ENCODE data around the gene GREB1. TPM values are rescaled to one million over a fixed set of nuclear protein-coding genes. Genes with fewer than 3 reads are reported as not detected.

GREB1 gene
- total RNA-seq, 1 donor from 2014 or later = 26.6 TPM

DNA sequence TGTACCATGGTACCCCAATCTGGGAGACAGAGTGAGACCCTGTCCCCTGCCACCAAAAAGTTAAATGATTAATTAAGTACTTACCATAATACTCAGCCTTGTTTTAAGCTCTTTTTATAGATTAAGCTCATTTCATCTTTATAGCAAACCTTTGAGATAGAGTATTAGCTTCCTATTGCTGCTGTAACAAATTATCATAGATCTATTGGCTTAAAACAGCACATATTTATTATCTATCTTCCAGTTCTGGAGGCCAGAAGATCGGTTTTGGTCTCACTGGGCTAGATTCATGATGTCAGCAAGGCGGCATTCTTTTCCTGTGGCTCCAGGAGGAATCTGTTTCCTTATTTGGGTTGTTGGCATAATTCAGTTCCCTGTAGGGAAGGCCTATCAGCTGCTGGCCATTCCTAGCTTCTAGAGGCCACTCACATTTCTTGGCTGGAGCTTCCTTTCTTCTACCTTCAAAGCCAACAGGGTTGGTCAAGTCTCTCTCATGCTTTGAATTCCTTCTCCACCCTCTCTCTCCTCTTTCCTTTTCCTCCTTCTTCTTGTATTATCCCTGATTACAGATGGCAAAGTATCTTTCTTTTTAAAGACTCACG, 13.7 kb upstream of the GREB1 start:
- TF ChIP-seq, protein P1, sequence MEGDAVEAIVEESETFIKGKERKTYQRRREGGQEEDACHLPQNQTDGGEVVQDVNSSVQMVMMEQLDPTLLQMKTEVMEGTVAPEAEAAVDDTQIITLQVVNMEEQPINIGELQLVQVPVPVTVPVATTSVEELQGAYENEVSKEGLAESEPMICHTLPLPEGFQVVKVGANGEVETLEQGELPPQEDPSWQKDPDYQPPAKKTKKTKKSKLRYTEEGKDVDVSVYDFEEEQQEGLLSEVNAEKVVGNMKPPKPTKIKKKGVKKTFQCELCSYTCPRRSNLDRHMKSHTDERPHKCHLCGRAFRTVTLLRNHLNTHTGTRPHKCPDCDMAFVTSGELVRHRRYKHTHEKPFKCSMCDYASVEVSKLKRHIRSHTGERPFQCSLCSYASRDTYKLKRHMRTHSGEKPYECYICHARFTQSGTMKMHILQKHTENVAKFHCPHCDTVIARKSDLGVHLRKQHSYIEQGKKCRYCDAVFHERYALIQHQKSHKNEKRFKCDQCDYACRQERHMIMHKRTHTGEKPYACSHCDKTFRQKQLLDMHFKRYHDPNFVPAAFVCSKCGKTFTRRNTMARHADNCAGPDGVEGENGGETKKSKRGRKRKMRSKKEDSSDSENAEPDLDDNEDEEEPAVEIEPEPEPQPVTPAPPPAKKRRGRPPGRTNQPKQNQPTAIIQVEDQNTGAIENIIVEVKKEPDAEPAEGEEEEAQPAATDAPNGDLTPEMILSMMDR (IDR thresholded peaks at IDR 0.05; ENCODE audit: unreplicated experiment) = no peak
- no peak for DNase-seq (ENCODE audit: low spot score in 2 of 2, unreplicated experiment in 2 of 2)
- no peaks in the 10 kb centered on the region for H3K4me1 Mint-ChIP-seq
- no peaks in the 10 kb centered on the region for H3K36me3 Mint-ChIP-seq
- peaks cover 3% of the 10 kb centered on the region for H3K9me3 Mint-ChIP-seq
- no peaks in the 10 kb centered on the region for H3K27me3 Mint-ChIP-seq (ENCODE audit: low read depth)
- H3K27ac Mint-ChIP-seq = no peak overlapping the region
- H3K4me3 Mint-ChIP-seq = no peak overlapping the region

DNA sequence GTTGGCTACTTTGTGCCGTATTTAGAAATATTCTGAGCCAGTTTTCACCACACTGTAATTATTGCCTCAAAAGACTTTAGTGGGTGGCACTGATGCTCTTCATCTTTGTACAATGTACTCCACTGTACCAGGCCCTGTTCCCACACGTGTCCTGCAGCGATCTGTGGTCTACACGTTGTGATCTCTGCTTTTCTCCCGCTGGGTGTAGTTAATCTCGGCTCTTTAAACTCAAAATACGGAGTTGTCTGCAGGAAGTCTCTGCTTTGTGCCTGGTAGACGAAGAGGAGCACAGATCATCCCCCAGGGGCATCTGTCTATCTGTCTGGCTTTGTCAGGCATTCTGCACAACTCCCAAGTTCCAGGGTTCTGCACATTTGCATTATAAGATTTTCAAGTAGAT, 12.1 kb upstream of the GREB1 start:
- TF ChIP-seq, protein P1 (IDR thresholded peaks at IDR 0.05; ENCODE audit: unreplicated experiment) = no peak
- DNase-seq (ENCODE audit: low spot score in 2 of 2, unreplicated experiment in 2 of 2) = no peak
- Mint-ChIP-seq H3K9me3 (peaks cover 8% of the 10 kb centered on the region), H3K36me3 (no peaks in the 10 kb centered on the region), H3K27me3 (ENCODE audit: low read depth) (no peaks in the 10 kb centered on the region), H3K4me1 (no peaks in the 10 kb centered on the region), H3K4me3 (no peak overlapping the region), H3K27ac (peak overlapping the region; percentile 4)

DNA sequence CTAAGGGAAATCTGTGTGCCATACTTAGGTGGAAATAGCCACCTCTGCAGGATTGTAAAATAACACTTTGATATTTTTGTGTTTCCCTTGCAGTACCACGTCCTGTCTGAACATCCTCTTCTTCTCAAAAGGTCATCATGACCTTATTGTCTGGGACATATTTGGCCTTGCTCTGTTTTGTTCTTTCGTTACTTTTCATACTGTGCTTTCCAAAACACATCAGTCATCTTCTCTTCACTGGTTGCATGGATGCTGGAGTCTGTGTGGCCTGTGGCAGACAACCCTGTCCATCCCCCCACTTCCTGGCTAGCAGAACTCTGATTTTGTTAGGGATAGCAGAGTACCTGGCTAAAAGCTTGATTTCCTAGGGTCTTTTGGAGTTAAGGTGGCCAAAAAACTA, 9.4 kb upstream of the GREB1 start:
- Mint-ChIP-seq H3K4me1 (no peaks in the 10 kb centered on the region), H3K9me3 (peaks cover 13% of the 10 kb centered on the region), H3K4me3 (no peak overlapping the region), H3K36me3 (no peaks in the 10 kb centered on the region), H3K27ac (no peak overlapping the region), H3K27me3 (ENCODE audit: low read depth) (no peaks in the 10 kb centered on the region)
- DNase-seq (ENCODE audit: low spot score in 2 of 2, unreplicated experiment in 2 of 2) = no peak
- TF ChIP-seq, protein P1 (IDR thresholded peaks at IDR 0.05; ENCODE audit: unreplicated experiment) = no peak

DNA sequence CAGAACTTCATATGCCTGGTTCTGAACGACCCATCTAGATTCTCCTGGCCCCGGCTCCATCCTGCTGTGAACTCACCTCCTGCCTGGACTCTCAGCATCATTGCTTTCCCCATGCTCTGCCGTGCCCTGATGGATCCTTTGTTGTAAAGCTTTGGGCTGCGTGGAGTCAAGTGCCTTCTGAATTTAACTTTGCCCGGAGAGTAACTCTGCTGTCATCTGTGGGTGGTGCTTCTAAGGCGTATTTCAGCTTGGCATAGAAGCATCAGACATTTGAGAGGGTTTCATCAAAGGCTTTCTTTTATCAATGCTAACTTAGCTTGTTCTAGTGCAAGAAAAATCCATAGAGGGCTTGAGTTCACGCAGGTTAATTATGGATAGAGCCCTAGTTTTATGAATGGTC, 8.1 kb upstream of the GREB1 start:
- Mint-ChIP-seq H3K4me3 (no peak overlapping the region), H3K36me3 (no peaks in the 10 kb centered on the region), H3K27ac (no peak overlapping the region), H3K4me1 (no peaks in the 10 kb centered on the region), H3K9me3 (peaks cover 10% of the 10 kb centered on the region), H3K27me3 (ENCODE audit: low read depth) (no peaks in the 10 kb centered on the region)
- TF ChIP-seq, protein P1 (IDR thresholded peaks at IDR 0.05; ENCODE audit: unreplicated experiment) = no peak
- DNase-seq (ENCODE audit: low spot score in 2 of 2, unreplicated experiment in 2 of 2) = no peak

DNA sequence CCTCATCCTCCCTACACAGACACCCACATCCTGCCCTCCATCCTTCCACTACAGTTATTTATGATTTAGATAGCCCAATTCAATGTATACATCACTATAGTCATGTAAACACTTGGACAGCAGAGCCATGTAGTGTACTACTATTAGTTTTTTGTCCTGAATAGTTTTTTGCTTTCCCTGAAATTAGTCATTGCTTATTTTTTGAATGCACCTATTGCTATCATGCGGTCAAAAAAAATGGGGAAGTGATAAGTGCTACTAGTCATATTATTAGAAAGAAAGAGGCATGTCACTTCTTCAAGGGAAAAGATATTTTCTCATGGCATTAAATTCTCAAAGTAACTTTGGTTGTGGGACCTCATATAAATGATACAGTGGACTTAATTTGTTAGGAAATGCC, 6.8 kb upstream of the GREB1 start:
- no peak for DNase-seq (ENCODE audit: low spot score in 2 of 2, unreplicated experiment in 2 of 2)
- peaks cover 3% of the 10 kb centered on the region for H3K4me1 Mint-ChIP-seq
- H3K27me3 Mint-ChIP-seq (ENCODE audit: low read depth) = no peaks in the 10 kb centered on the region
- H3K36me3 Mint-ChIP-seq = no peaks in the 10 kb centered on the region
- H3K4me3 Mint-ChIP-seq = no peak overlapping the region
- TF ChIP-seq, protein P1 (IDR thresholded peaks at IDR 0.05; ENCODE audit: unreplicated experiment) = no peak
- no peak overlapping the region for H3K27ac Mint-ChIP-seq
- H3K9me3 Mint-ChIP-seq = peaks cover 10% of the 10 kb centered on the region

DNA sequence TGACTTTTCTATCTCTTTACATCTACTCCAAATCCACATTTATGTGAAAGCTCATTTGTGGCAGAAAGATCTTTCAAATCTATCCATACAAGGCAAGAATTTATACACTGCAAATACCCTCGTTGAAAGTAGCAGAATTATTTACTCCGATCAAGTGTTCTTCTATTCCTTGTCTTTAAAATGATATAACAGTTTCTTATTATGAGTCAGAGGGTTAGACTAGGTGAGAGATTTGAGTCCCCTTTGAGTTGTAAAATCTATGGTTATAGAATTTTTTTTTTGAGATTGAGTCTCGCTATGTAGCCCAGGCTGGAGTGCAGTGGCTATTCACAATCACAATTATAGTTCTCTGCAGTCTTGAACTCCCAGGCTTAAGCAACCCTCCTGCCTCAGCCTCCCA, 5.6 kb upstream of the GREB1 start:
- Mint-ChIP-seq H3K4me3 (no peak overlapping the region), H3K27ac (no peak overlapping the region), H3K27me3 (ENCODE audit: low read depth) (no peaks in the 10 kb centered on the region), H3K36me3 (no peaks in the 10 kb centered on the region), H3K4me1 (peaks cover 15% of the 10 kb centered on the region), H3K9me3 (peaks cover 10% of the 10 kb centered on the region)
- TF ChIP-seq, protein P1 (IDR thresholded peaks at IDR 0.05; ENCODE audit: unreplicated experiment) = no peak
- no peak for DNase-seq (ENCODE audit: low spot score in 2 of 2, unreplicated experiment in 2 of 2)

Measured in mesothelial cell of epicardium (in vitro differentiated cells).